ENCODE measurements around the gene CNIH1.

Gene CNIH1

GRCh38 chr14:54440873-54441868 lies at the start of gene CNIH1:
CNIH1 (minus strand) TSS chr14:54441374; CDS start chr14:54441327, 47 bp downstream.
- peak; percentile 97 for TF ChIP-seq CTCF (conservative IDR thresholded peaks at IDR 0.05)
- peak within 1 kb of the TSS; percentile 97 for H3K27ac ChIP-seq

- TF ChIP-seq CTCF (conservative IDR thresholded peaks at IDR 0.05) = no peak
- H3K27ac ChIP-seq = peak overlapping the region; percentile 96
These were observed 49.4 kb upstream of the CNIH1 start for GRCh38 chr14:54490445-54491175.

- TF ChIP-seq CTCF (conservative IDR thresholded peaks at IDR 0.05) = no peak
- H3K27ac ChIP-seq = peak overlapping the region; percentile 96
These were observed 48.7 kb upstream of the CNIH1 start for GRCh38 chr14:54489731-54490444.

- TF ChIP-seq CTCF (conservative IDR thresholded peaks at IDR 0.05) = no peak
These were observed 48.1 kb upstream of the CNIH1 start for GRCh38 chr14:54489318-54489683.

GRCh38 chr14:54488646-54489317 lies 47.6 kb upstream of the CNIH1 start, which contains the start of gene GMFB:
GMFB (minus strand) TSS chr14:54488980; CDS start chr14:54488927, 53 bp downstream.
- peak; percentile 46 for TF ChIP-seq CTCF (conservative IDR thresholded peaks at IDR 0.05)
- peak within 1 kb of the TSS; percentile 96 for H3K27ac ChIP-seq

More at GRCh38 chr14:54489318-54489683, 48.1 kb upstream of the CNIH1 start:
- peak overlapping the region; percentile 96 for H3K27ac ChIP-seq

- no peak for TF ChIP-seq CTCF (conservative IDR thresholded peaks at IDR 0.05)
These were observed 47.1 kb upstream of the CNIH1 start for GRCh38 chr14:54488318-54488645.

More at GRCh38 chr14:54488318-54488645, 47.1 kb upstream of the CNIH1 start:
- H3K27ac ChIP-seq = peak overlapping the region; percentile 96

All from VCaP (cell line).